ENCODE data around the gene FLNB. TPM values are rescaled to one million over a fixed set of nuclear protein-coding genes. Genes with fewer than 3 reads are reported as not detected.

The FLNB gene
- total RNA-seq, 1 experiment from 2014 or later = 127 TPM

GRCh38 chr3:58202917-58203360 lies 194.7 kb downstream of the FLNB start:
- H3K4me3 Mint-ChIP-seq = no peak overlapping the region
- no peak for ATAC-seq
- POLR2A ChIA-PET = no interaction called here

More at GRCh38 chr3:58202917-58203360, 194.7 kb downstream of the FLNB start:
- no peak for DNase-seq (ENCODE audit: low spot score)
- CTCF ChIA-PET = interaction anchor here (1.1 to 2.1 kb wide), 5 partner anchors 14 to 103 kb away, joined by 3 to 9 read pairs (median 6); partner anchors contain the start of genes HTD2 and RPP14
- no peaks in the 10 kb centered on the region for H3K36me3 Mint-ChIP-seq
- H3K4me1 Mint-ChIP-seq = no peaks in the 10 kb centered on the region
- peaks cover 7% of the 10 kb centered on the region; the same call in 1 of the 2 replicates for H3K9me3 Mint-ChIP-seq
- no peaks in the 10 kb centered on the region; the same call in 1 of the 2 replicates for H3K27me3 Mint-ChIP-seq (ENCODE audit: low read depth)
- TF ChIP-seq, protein P1, sequence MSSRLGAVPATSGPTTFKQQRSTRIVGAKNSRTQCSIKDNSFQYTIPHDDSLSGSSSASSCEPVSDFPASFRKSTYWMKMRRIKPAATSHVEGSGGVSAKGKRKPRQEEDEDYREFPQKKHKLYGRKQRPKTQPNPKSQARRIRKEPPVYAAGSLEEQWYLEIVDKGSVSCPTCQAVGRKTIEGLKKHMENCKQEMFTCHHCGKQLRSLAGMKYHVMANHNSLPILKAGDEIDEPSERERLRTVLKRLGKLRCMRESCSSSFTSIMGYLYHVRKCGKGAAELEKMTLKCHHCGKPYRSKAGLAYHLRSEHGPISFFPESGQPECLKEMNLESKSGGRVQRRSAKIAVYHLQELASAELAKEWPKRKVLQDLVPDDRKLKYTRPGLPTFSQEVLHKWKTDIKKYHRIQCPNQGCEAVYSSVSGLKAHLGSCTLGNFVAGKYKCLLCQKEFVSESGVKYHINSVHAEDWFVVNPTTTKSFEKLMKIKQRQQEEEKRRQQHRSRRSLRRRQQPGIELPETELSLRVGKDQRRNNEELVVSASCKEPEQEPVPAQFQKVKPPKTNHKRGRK (CRISPR knock-in tag; IDR thresholded peaks at IDR 0.05; ENCODE audit: borderline replicate concordance) = no peak
- no peak for TF ChIP-seq ATF2 (CRISPR knock-in tag; IDR thresholded peaks at IDR 0.05; ENCODE audit: borderline replicate concordance, low read depth)
- no peak for TF ChIP-seq ZNF532 (CRISPR knock-in tag; IDR thresholded peaks at IDR 0.05; ENCODE audit: borderline replicate concordance)
- no peak for TF ChIP-seq ATF6 (CRISPR knock-in tag; IDR thresholded peaks at IDR 0.05)
- TF ChIP-seq GTF2I (CRISPR knock-in tag; conservative IDR thresholded peaks at IDR 0.05) = no peak
- TF ChIP-seq, protein P2, sequence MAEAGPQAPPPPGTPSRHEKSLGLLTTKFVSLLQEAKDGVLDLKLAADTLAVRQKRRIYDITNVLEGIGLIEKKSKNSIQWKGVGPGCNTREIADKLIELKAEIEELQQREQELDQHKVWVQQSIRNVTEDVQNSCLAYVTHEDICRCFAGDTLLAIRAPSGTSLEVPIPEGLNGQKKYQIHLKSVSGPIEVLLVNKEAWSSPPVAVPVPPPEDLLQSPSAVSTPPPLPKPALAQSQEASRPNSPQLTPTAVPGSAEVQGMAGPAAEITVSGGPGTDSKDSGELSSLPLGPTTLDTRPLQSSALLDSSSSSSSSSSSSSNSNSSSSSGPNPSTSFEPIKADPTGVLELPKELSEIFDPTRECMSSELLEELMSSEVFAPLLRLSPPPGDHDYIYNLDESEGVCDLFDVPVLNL (CRISPR knock-in tag; IDR thresholded peaks at IDR 0.05; ENCODE audit: borderline replicate concordance, low read depth) = no peak
- no peak for TF ChIP-seq IRF1 (CRISPR knock-in tag; IDR thresholded peaks at IDR 0.05)
- TF ChIP-seq ARID4B (CRISPR knock-in tag; IDR thresholded peaks at IDR 0.05; ENCODE audit: borderline replicate concordance) = no peak
- no peak for TF ChIP-seq CBFB (CRISPR knock-in tag; IDR thresholded peaks at IDR 0.05; ENCODE audit: low read depth)
- no peak for TF ChIP-seq FOXJ3 (CRISPR knock-in tag; IDR thresholded peaks at IDR 0.05; ENCODE audit: borderline replicate concordance)
- no peak overlapping the region for H3K27ac Mint-ChIP-seq
